Kidney epithelial cell (primary cell): ENCODE data around the gene BZW1. TPM values are rescaled to one million over a fixed set of nuclear protein-coding genes. Genes with fewer than 3 reads are reported as not detected.

ENCODE experiments used
- DNase-seq: peaks from one replicate; pipeline ENCODE4 v3.0.0-alpha.2; 2010; ENCODE audit warnings: low read depth
- H3K27me3 ChIP-seq: 2 replicates; pipeline ENCODE4 v1.6.0; 2011; ENCODE audit warnings: low read length; ENCODE audit not compliant: control insufficient read depth, insufficient read depth
- H3K36me3 ChIP-seq: 2 replicates; pipeline ENCODE4 v1.5.1; 2011; ENCODE audit warnings: low read length; ENCODE audit not compliant: control insufficient read depth, insufficient read depth
- H3K4me3 ChIP-seq: 2 replicates; pipeline ENCODE4 v1.5.1; 2011; ENCODE audit warnings: low read depth, mild to moderate bottlenecking, control low read depth, low read length
- total RNA-seq: library from RNA; depleted of rRNA; stranded (reverse); fragments of >200 nt; gene quantifications from 2 replicates; pipeline ENCODE4 v1.2.3, GENCODE V29; 2015
- TF ChIP-seq, protein P1 (sequence below): IDR thresholded peaks from 2 replicates; pipeline ENCODE4 v1.5.1; 2011; ENCODE audit warnings: mild to moderate bottlenecking, moderate library complexity, low read length, control low read depth, inconsistent platforms; ENCODE audit not compliant: insufficient read depth, poor library complexity, severe bottlenecking

Gene BZW1
- total RNA-seq, 1 donor from 2014 or later = 347 TPM

DNA sequence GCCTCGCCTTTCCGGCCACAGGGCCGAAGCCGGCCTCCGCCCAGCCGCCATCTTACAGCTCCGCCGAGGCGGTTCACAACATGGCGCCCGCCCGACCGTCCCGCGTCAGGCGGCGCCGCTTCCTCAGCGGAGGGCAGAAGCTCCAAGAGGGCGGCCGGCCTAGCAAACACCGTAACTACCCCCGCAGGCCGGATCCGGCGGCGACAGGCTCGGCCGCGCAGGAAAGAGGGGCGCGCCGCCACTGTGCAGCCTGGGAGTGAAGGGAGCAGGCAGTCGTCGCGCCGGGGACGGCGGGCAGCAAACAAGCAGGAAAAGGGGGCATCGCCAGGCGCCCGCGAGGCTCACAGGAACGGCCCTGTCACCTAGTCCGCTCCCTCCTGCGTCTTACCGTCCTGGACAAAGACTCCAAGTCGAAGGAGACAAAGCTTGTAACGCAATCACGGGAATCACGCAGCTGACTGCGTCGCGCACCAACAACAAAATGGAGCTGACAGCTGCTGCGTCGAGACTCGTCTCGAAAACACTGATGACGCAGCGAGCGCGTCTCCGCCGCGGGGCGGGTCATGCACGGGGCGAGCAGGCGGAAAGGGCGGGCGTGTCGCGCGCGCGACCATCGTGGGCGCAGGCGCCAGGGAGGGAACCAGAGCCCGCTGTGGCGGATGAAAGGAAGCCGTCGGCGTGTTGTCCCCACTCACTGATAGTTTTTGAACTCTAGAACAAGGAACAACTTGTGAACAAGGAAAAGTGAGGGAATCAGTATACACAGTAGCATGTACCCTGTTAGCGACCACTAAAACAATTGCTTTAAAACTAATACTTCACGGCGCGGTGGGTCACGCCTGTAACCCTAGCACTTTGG, 52.7 kb downstream of the BZW1 start, which contains the start of gene CLK1:
TSS of gene CLK1 (minus strand) at position 483 of the 859 bp plus-strand sequence. CDS start 2,796 bp downstream, outside the sequence.
- H3K27me3 ChIP-seq = no peaks in the 10 kb centered on the region
- TF ChIP-seq, protein P1, sequence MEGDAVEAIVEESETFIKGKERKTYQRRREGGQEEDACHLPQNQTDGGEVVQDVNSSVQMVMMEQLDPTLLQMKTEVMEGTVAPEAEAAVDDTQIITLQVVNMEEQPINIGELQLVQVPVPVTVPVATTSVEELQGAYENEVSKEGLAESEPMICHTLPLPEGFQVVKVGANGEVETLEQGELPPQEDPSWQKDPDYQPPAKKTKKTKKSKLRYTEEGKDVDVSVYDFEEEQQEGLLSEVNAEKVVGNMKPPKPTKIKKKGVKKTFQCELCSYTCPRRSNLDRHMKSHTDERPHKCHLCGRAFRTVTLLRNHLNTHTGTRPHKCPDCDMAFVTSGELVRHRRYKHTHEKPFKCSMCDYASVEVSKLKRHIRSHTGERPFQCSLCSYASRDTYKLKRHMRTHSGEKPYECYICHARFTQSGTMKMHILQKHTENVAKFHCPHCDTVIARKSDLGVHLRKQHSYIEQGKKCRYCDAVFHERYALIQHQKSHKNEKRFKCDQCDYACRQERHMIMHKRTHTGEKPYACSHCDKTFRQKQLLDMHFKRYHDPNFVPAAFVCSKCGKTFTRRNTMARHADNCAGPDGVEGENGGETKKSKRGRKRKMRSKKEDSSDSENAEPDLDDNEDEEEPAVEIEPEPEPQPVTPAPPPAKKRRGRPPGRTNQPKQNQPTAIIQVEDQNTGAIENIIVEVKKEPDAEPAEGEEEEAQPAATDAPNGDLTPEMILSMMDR = no peak
- H3K4me3 ChIP-seq = peak within 1 kb of the TSS; percentile 99
- DNase-seq = peak; percentile 78
- no peaks in the 10 kb centered on the region for H3K36me3 ChIP-seq

DNA sequence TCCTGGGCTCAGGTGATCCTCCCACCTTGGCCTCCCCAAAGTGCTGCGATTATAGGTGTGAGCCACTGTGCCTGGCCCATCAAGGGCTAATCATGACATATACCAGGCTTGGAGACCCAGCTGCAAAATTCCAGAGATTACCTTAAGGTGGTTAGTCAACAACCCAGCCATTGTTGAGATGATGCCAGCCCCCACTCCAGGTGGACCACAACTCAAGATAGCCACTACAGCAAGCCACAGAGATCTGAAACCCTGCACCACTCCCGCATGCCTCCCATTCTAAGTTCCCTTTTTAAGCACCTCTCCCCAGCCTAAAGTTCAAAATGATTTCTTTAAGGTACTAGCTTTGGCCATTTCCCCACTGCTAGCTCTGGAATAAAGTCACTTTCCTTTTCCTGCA, 57.3 kb downstream of the BZW1 start:
- Histone ChIP-seq H3K36me3 (no peaks in the 10 kb centered on the region), H3K4me3 (no peak overlapping the region), H3K27me3 (no peaks in the 10 kb centered on the region)
- DNase-seq = no peak
- TF ChIP-seq, protein P1 = no peak

DNA sequence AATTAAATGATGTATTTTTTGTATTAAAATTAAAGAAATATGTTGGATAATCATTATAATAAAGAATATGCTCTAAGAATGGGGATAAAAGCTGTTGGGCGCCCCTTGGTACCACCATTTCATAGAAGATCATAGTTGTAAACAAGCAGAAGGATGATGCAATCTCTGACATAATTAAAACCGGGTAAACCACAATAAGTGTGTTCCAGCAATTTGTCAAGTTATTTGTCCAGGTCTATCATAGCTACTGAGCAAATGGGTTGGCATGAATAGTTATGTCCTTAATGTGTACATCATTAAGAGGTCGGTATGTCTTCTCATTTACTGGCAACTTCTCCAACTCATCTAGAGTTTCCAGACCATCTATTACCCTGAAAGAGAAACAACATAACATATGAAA, 59.4 kb downstream of the BZW1 start:
- no peaks in the 10 kb centered on the region for H3K27me3 ChIP-seq

DNA sequence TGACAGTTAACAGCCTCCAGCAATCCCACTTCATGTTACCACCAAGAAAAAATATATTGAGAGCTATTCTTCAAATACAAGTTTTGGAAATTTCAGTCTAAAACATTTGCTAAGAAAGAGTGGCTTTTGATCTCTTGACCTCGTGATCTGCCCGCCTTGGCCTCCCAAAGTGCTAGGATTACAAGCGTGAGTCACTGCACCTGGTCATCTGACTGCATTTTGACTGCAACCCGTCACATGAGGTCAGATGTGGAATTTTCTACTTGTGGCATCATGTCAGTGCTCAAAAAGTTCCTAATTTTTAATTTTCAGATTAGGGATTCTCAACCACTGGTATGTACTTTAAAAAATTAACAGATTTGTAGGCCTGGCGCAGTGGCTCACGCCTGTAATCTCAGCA, 61.9 kb downstream of the BZW1 start:
- no peaks in the 10 kb centered on the region for H3K27me3 ChIP-seq
- DNase-seq = no peak
- no peaks in the 10 kb centered on the region for H3K36me3 ChIP-seq
- TF ChIP-seq, protein P1 = no peak
- no peak overlapping the region for H3K4me3 ChIP-seq

More for the DNA sequence above, 59.4 kb downstream of the BZW1 start:
- H3K36me3 ChIP-seq = no peaks in the 10 kb centered on the region
- H3K4me3 ChIP-seq = no peak overlapping the region
- DNase-seq = no peak
- TF ChIP-seq, protein P1 = no peak

Other genes starting within 250 kb of the BZW1 start
- gene AOX1, start 225.9 kb upstream of the BZW1 start, total RNA-seq = 0.68 and 0.88 TPM in 2 replicates
- 47.6 and 63.0 TPM in 2 replicates for gene CLK1, start 52.7 kb downstream of the BZW1 start, total RNA-seq
- gene PPIL3, start 77.2 kb downstream of the BZW1 start, total RNA-seq = 26.8 and 27.5 TPM in 2 replicates
- 19.7 and 31.4 TPM in 2 replicates for gene NIF3L1, start 77.5 kb downstream of the BZW1 start, total RNA-seq
- 16.2 and 17.3 TPM in 2 replicates for gene ORC2, start 151.8 kb downstream of the BZW1 start, total RNA-seq